ENCODE results near the gene SERPINE3.

DNA sequence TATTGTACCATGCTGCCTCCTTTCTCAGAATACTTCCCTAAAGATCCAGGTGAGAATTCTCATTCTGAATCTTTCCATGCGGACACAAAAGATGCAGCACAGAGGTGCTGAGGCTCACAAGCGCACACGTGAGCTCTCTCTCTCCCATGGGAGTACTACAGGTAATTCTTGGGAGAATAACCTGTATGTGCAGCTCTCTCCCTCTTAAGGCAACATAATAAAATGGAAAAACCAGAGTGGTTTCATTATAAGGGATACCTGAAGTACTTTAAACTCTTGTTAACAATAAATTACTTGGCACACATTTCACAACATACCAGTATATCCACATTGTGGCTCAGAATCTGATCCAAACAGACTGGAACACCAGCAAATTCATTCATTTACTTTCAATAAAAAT is 72.9 kb downstream of the SERPINE3 start:
- TF ChIP-seq, protein P1, sequence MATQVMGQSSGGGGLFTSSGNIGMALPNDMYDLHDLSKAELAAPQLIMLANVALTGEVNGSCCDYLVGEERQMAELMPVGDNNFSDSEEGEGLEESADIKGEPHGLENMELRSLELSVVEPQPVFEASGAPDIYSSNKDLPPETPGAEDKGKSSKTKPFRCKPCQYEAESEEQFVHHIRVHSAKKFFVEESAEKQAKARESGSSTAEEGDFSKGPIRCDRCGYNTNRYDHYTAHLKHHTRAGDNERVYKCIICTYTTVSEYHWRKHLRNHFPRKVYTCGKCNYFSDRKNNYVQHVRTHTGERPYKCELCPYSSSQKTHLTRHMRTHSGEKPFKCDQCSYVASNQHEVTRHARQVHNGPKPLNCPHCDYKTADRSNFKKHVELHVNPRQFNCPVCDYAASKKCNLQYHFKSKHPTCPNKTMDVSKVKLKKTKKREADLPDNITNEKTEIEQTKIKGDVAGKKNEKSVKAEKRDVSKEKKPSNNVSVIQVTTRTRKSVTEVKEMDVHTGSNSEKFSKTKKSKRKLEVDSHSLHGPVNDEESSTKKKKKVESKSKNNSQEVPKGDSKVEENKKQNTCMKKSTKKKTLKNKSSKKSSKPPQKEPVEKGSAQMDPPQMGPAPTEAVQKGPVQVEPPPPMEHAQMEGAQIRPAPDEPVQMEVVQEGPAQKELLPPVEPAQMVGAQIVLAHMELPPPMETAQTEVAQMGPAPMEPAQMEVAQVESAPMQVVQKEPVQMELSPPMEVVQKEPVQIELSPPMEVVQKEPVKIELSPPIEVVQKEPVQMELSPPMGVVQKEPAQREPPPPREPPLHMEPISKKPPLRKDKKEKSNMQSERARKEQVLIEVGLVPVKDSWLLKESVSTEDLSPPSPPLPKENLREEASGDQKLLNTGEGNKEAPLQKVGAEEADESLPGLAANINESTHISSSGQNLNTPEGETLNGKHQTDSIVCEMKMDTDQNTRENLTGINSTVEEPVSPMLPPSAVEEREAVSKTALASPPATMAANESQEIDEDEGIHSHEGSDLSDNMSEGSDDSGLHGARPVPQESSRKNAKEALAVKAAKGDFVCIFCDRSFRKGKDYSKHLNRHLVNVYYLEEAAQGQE (IDR thresholded peaks at IDR 0.05; ENCODE audit: insufficient read depth in 1 of 2, low read depth in 2 of 2, low read length in 2 of 2), result no peak
- no peak for TF ChIP-seq TAF1 (IDR thresholded peaks at IDR 0.05; ENCODE audit: borderline replicate concordance, insufficient read depth, low read length)
- TF ChIP-seq SIN3A (IDR thresholded peaks at IDR 0.05; ENCODE audit: borderline replicate concordance, insufficient read depth, low read length), result no peak
- TF ChIP-seq POLR2AphosphoS5 (IDR thresholded peaks at IDR 0.05; ENCODE audit: low read depth, low read length), result no peak
- no peak for TF ChIP-seq FOXP2 (optimal IDR thresholded peaks at IDR 0.05; ENCODE audit: borderline replicate concordance, extremely low read depth, extremely low read length, insufficient read depth)
